ENCODE data around the gene GOSR2.
"Not testable (repeated sequence)": the region's sequence is repeated elsewhere in the genome, so short reads cannot be mapped to it uniquely, and the experiment has no call there.

Gene GOSR2

GRCh38 chr17:46894476-46895151 is 28.3 kb upstream of the GOSR2 start:
- no peak for DNase-seq

GRCh38 chr17:46895171-46895570 is 27.8 kb upstream of the GOSR2 start:
- DNase-seq = peak in 1 of 2 donors; percentile 13

DNA sequence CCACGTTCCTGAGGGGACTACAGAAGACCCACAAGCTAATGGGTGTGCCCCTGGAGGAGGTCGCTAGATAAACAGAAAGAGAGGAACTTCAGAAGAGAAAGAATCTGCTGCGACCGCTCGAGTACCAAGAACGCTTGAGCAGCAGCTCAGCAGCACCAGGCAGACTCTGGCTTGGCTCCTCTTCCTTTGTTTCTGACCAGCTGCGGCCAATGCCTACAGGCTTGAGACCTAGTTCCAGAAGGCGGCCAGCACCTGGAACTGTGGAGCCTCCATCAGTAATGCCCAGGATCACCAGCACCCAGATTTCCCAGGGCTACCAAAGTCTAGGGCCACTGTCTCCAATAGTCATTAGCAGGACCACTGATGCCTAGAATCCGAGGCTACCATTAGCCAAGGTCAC is 26.0 kb upstream of the GOSR2 start:
- DNase-seq = no peak

DNA sequence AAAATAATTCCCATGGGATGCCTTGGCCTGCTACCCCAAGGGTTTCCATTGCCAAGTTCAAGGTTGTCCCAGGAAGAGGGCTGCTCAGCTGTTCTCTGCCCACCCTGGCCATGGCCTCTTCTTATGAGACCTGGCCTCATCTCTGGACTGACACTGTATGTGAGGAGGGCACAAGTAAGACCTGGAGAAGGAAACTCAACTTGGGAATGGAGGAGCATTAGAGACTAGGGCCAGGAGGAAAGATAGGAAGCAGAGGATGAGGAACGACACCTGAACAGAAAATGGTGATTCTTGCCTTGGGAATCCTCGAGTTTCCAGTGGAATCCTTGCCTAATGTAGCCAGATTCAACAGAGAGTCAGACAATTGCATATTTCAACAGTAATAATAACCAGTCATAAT is 24.6 kb upstream of the GOSR2 start:
- DNase-seq = no peak

GRCh38 chr17:46898860-46899259 is 24.1 kb upstream of the GOSR2 start:
- no peak for DNase-seq

DNA sequence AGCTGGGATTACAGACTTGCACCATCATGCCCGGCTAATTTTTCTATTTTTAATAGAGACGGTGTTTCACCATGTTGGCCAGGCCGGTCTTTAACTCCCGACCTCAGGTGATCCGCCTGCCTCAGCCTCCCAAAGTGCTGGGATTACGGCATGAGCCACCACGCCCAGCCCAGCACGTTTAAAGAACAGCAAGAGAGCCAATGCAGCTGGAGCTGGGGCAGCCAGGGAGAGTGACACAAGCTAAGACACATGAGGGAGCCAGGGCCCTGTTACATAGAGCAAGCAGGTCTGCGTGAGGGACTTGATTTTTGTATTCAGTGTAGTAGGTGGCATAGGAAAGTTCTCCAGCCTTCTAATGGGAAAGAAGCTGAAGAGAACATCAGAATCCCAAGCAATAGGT is 21.7 kb upstream of the GOSR2 start:
- no peak for DNase-seq

DNA sequence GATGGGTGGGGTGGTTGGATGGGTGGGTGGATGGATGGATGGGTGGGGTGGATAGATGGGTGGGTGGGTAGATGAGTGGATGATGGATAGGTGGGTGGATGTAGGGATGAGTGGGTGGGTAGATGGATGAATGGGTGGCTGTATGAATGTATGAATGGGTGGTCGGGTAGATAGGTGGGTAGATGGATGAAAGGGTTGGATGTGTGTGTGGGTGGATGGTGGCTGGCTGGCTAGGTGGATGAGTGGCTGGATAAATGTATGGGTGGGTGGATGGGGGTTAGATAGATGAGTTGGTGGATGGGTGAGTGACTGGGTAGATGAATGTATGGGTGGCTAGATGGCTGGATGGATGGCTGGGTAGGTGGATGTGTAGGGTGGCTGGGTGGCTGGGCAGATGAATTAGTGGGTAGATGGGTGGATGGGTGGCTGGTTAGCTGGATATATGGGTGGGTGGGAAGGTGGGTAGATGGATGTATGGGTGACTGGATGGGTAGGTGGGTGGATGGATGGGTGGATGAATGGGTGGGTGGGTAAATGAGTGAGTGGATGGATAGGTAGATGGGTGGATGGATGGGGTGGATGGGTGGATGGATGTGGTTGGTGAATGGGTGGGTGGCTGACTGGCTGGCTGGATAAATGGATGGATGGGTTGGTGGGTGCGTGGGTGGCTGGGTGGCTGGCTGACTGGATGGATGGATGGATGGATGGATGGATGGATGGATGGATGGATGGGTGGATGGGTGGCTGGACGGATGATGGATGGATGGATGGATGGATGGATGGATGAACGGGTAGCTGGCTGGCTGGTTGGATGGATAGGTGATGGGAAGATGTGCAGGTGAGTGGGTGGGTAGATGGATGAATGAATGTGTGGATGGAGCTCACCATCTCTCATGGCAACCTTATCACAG is 18.9 kb upstream of the GOSR2 start:
- no peak for DNase-seq

- no peak for DNase-seq
Observed at GRCh38 chr17:46908068-46908737, 14.8 kb upstream of the GOSR2 start.

- no peak for DNase-seq
Observed at GRCh38 chr17:46910179-46910927, 12.6 kb upstream of the GOSR2 start.

- DNase-seq = no peak
Observed at GRCh38 chr17:46911311-46911710, 11.6 kb upstream of the GOSR2 start.

GRCh38 chr17:46915596-46915995 is 7.4 kb upstream of the GOSR2 start:
- no peak for DNase-seq

DNA sequence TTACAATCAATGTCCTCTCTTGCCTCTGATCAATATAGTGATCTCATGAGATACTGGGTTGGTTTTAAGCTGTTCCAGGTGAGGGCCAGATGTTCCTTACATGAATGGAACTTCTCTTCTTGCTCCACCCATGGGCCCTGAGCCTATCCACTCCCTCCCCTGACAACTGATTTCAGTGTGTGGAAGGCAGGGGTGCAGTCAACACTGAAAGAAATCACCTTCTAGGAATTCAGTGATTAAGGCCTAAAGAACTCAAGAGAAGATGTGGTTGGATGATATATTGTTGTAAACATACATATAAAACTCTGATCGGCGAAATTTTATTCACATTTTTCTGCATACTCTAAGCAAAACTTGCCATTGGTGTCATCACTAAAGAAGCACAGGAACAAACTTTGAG is 6.7 kb upstream of the GOSR2 start:
- no peak for DNase-seq

GRCh38 chr17:46916623-46917022 is 6.3 kb upstream of the GOSR2 start:
- DNase-seq = no peak

- DNase-seq = no peak
Observed at GRCh38 chr17:46917041-46917440, 5.9 kb upstream of the GOSR2 start.

DNA sequence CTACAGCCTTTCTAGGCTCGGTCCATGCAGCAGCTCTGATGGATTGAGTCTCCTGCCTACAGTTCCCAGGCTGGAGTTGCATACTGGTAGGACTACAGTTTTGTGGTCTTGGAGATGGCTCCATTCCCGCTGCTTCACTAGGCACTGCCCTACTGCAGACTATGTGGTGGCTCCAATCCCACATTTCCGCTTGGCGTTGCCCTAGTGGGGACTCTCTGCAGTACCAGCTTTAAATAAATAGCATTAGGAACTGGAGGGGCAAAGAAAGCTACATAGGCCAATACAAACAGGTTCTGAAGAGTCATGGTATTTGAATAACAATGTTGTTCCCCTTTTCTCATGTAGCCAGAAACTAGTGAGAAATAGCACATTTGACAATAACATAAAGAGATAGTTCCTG is 5.4 kb upstream of the GOSR2 start:
- no peak for DNase-seq

GRCh38 chr17:46921962-46922361 is 998 bp upstream of the GOSR2 start:
- not testable (repeated sequence) for DNase-seq

- no peak for DNase-seq
Observed at GRCh38 chr17:46922487-46922803, 515 bp upstream of the GOSR2 start.

- peak; percentile 31 to 39 for DNase-seq
Observed at GRCh38 chr17:46925185-46925868, 2.4 kb downstream of the GOSR2 start.

- DNase-seq = no peak
Observed at GRCh38 chr17:46928467-46929261, 5.7 kb downstream of the GOSR2 start.

- no peak for DNase-seq
Observed at GRCh38 chr17:46929413-46929812, 6.5 kb downstream of the GOSR2 start.

- DNase-seq = no peak
Observed at GRCh38 chr17:46930051-46930450, 7.1 kb downstream of the GOSR2 start.

DNA sequence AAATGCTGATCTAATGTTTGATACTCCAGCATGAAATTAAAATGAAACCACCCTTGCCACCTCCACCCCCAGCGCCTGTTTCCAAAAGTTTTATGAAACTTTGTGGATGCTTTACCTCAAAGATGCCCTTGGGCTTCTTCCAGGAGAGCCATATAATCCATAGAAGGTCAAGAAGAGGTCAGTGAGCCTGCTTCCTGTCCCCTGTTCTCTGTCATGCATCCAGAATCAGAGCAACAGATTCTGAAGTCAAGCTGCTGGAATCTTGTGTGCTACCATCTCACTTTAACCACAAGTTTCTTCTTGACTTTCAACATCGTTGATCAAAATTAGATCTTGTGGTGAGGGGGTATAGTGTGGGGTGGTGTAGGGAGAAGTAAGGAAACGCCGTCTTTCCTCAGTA is 8.6 kb downstream of the GOSR2 start:
- no peak for DNase-seq

Data from inflammatory macrophage treated with lipopolysaccharide for 1 hour (primary cell).